K562 (cell line): ENCODE results near the gene ZGLP1. TPM values are rescaled to one million over a fixed set of nuclear protein-coding genes. Genes with fewer than 3 reads are reported as not detected.
A peak's percentile ranks its signal among the peaks of the same experiment; 100 is the strongest.

Experiments used
- ASH1L ChIP-seq: fragments of 450-650 bp; IDR thresholded peaks from 2 replicates; pipeline ENCODE4 v1.6.1; 2018; ENCODE audit warnings: borderline replicate concordance, mild to moderate bottlenecking, low read depth; ENCODE audit not compliant: partially characterized antibody
- CHCHD3 ChIP-seq: fragments of 250-450 bp; sonication (Bioruptor Pico); IDR thresholded peaks from 2 replicates; pipeline ENCODE4 v2.1.2; 2022; ENCODE audit warnings: mild to moderate bottlenecking
- ESRRA ChIP-seq: fragments of 450-650 bp; IDR thresholded peaks from 2 replicates; pipeline ENCODE4 v1.6.1; 2014; ENCODE audit warnings: low read depth, mild to moderate bottlenecking, moderate library complexity, borderline replicate concordance
- GTF2B ChIP-seq: IDR thresholded peaks from 2 replicates; pipeline ENCODE4 v1.6.1; 2011; ENCODE audit not compliant: insufficient read length; ENCODE audit errors: extremely low read depth
- MEF2D ChIP-seq: conservative IDR thresholded peaks from 2 replicates; pipeline ENCODE4 v1.6.1; 2016; ENCODE audit warnings: low read depth, missing genetic modification characterization, missing compliant biosample characterization
- MTF1 ChIP-seq: fragments of 250-450 bp; sonication (Bioruptor Pico); IDR thresholded peaks from 2 replicates; pipeline ENCODE4 v1.9.0; 2021; ENCODE audit warnings: moderate library complexity, mild to moderate bottlenecking, inconsistent platforms, borderline replicate concordance
- NFE2 ChIP-seq: IDR thresholded peaks from 2 replicates; pipeline ENCODE4 v1.6.1; 2014; ENCODE audit warnings: antibody characterized with exemption, low read depth
- POLR2B ChIP-seq: fragments of 450-650 bp; IDR thresholded peaks from 2 replicates; pipeline ENCODE4 v1.6.1; 2018; ENCODE audit warnings: low read depth; ENCODE audit not compliant: partially characterized antibody
- PTRF ChIP-seq: fragments of 450-650 bp; IDR thresholded peaks from 2 replicates; pipeline ENCODE4 v1.6.1; 2016; ENCODE audit warnings: mild to moderate bottlenecking, missing genetic modification characterization, missing compliant biosample characterization
- RNF219 ChIP-seq: fragments of 250-450 bp; sonication (Bioruptor Pico); IDR thresholded peaks from 2 replicates; pipeline ENCODE4 v1.5.0; 2022; ENCODE audit warnings: mild to moderate bottlenecking
- SMARCA5 ChIP-seq: fragments of 450-650 bp; IDR thresholded peaks from 2 replicates; pipeline ENCODE4 v1.6.1; 2016
- THRAP3 ChIP-seq: fragments of 450-650 bp; IDR thresholded peaks from 2 replicates; pipeline ENCODE4 v1.6.1; 2016; ENCODE audit warnings: mild to moderate bottlenecking, inconsistent platforms, borderline replicate concordance
- TSHZ1 ChIP-seq: fragments of 250-450 bp; sonication (Bioruptor Pico); IDR thresholded peaks from 2 replicates; pipeline ENCODE4 v1.4.0; 2020; ENCODE audit warnings: mild to moderate bottlenecking, moderate library complexity
- ZBTB5 ChIP-seq: fragments of 450-650 bp; IDR thresholded peaks from 2 replicates; pipeline ENCODE4 v1.6.1; 2017; ENCODE audit warnings: antibody characterized with exemption
- ZBTB7A ChIP-seq: IDR thresholded peaks from 2 replicates; pipeline ENCODE4 v1.6.1; 2011; ENCODE audit warnings: low read depth, mild to moderate bottlenecking, low read length, moderate library complexity, borderline replicate concordance; ENCODE audit not compliant: control insufficient read depth
- ZNF133 ChIP-seq: fragments of 250-450 bp; sonication (Bioruptor Pico); IDR thresholded peaks from 2 replicates; pipeline ENCODE4 v1.4.0; 2020; ENCODE audit warnings: mild to moderate bottlenecking
- ZNF449 ChIP-seq: fragments of 250-450 bp; sonication (Bioruptor Pico); IDR thresholded peaks from 2 replicates; pipeline ENCODE4 v1.8.0; 2022; ENCODE audit warnings: moderate library complexity, mild to moderate bottlenecking, inconsistent platforms
- ZNF57 ChIP-seq: fragments of 450-650 bp; formaldehyde crosslinking; IDR thresholded peaks from 2 replicates; pipeline ENCODE4 v1.4.0; 2020; ENCODE audit warnings: mild to moderate bottlenecking, moderate library complexity
- polyA plus RNA-seq, 8 experiments: library from polyadenylated mRNA; depleted of rRNA in 4 of 8; stranded (reverse) in 5 of 8; unstranded in 3 of 8; fragments of >200 nt; fragmentation: Nextera tagmentation in 2 of 8; fragmentation: Illumina TruSeq in 1 of 8; extraction: Ambion mirVana in 2 of 8; extraction: Trizol in 1 of 8; gene quantifications; 2 replicates each; pipeline versions ENCODE4 v1.2.1 to v1.2.3, GENCODE V29; 2011 to 2014; ENCODE audit warnings: inconsistent platforms in 1 of 8, missing spikeins in 1 of 8
- total RNA-seq, 7 experiments: library from RNA; depleted of rRNA in 6 of 7; stranded (reverse); fragments of >200 nt in 6 of 7; fragmentation: Illumina TruSeq in 2 of 7; extraction: Trizol in 2 of 7; gene quantifications; 2 replicates each; pipeline versions ENCODE4 v1.2.1 to v1.2.3, GENCODE V29; 2011 to 2021; ENCODE audit warnings: low replicate concordance in 1 of 7

The ZGLP1 gene
- total and polyA plus RNA-seq, 9 of the 15 experiments (the other 6 are each of a cell fraction or from before 2014, with no cell fraction given) = 0.24 to 4.5 (median 2.2) TPM

- TF ChIP-seq GTF2B = no peak
- TF ChIP-seq POLR2B = peak; percentile 57
- no peak for TF ChIP-seq SMARCA5
- TF ChIP-seq MEF2D (tag) = no peak
- TF ChIP-seq ZNF57 (CRISPR knock-in tag) = no peak
- TF ChIP-seq RNF219 (CRISPR knock-in tag) = no peak
- TF ChIP-seq ZNF449 = no peak
- TF ChIP-seq ZBTB5 = no peak
- no peak for TF ChIP-seq CHCHD3 (CRISPR knock-in tag)
- 0 out of 2 replicates have a peak, but pooled peaks have one; percentile 29 for TF ChIP-seq ESRRA
- TF ChIP-seq ZBTB7A = peak; percentile 48; the same call in 1 of the 2 replicates
- TF ChIP-seq PTRF (tag) = no peak
- no peak for TF ChIP-seq THRAP3
- no peak for TF ChIP-seq TSHZ1 (CRISPR knock-in tag)
- no peak for TF ChIP-seq NFE2
- no peak for TF ChIP-seq ASH1L
- no peak for TF ChIP-seq ZNF133
- TF ChIP-seq MTF1 (CRISPR knock-in tag) = no peak
Observed at GRCh38 chr19:10334588-10335351, 25.2 kb upstream of the ZGLP1 start (continued).
